HT-29 (cell line): Measurements from ENCODE around the gene EVA1C. TPM values are rescaled to one million over a fixed set of nuclear protein-coding genes. Genes with fewer than 3 reads are reported as not detected.
"Not testable (repeated sequence)": the region's sequence is repeated elsewhere in the genome, so short reads cannot be mapped to it uniquely, and the experiment has no call there.

Experiments
- DNase-seq: peaks from one replicate; pipeline ENCODE4 v3.0.0-alpha.2; 2015; ENCODE audit warnings: low spot score
- total RNA-seq: library from RNA; depleted of rRNA; stranded (reverse); fragments of >200 nt; shearing (Covaris generic); gene quantifications from 2 replicates; pipeline ENCODE4 v1.2.3, GENCODE V29; 2014

EVA1C gene
- total RNA-seq, 1 experiment from 2014 or later: 16.0 TPM

DNA sequence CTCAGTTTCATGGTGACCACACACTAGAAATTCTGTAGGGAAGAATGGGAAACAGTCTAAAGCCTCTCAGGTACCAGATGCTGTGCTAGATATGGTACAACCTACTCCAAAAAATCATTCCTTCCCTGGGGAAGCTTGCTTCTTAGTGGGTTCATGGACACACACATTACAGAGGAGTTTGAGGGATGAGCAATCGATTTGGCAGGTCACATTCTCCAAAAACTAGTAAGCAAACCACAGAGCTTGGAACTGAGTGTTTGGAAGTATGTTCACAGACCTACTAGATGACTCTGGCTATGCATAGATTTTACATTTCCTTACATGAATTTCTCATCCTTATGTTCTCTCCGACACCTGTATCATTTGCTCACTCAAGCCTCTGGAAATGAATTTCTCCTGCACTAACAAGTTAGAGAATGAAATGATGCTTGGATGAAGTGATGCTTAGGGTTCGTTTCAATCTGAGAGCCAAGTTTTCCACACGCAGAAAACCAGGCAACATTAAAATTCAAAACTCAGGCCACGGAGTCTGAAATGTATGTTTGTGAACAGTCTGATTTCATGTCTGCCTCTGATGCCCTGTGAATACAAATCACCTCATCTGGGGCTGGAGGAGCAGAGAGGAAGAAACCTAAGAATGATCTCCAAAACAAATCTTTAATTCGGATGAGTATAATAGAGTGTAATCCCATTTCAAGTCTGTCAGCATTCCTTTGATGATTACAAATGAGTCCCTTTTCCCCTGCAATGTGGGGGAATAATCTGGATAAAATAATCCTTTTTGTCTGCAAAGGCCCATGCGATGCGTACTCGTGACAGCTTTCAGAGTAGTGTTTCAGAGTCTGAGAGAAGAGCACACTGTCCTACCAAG is 11.0 kb downstream of the EVA1C start:
- no peak for DNase-seq

DNA sequence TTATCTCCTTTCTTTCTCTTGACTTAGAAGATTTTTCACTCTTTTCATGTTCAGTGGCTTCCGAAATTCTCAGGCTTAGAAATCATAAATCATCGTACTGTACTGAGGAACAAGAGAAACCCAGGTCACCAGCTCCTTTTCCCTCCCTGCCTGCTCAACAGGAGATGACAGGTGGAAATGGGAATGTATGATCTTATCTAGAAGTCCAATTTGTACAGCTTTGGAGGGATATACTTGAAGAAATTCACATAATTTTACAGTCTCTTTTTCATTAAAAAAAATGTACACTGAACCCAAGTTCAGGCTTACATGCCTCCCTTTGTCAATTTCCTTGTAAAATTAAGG is 11.7 kb downstream of the EVA1C start:
- no peak for DNase-seq

GRCh38 chr21:32424674-32425073 is 12.2 kb downstream of the EVA1C start:
- no peak for DNase-seq

- no peak for DNase-seq
Measured at GRCh38 chr21:32425628-32426027, 13.1 kb downstream of the EVA1C start.

GRCh38 chr21:32426066-32426465 is 13.6 kb downstream of the EVA1C start:
- no peak for DNase-seq

GRCh38 chr21:32426592-32427051 is 14.1 kb downstream of the EVA1C start:
- no peak for DNase-seq

DNA sequence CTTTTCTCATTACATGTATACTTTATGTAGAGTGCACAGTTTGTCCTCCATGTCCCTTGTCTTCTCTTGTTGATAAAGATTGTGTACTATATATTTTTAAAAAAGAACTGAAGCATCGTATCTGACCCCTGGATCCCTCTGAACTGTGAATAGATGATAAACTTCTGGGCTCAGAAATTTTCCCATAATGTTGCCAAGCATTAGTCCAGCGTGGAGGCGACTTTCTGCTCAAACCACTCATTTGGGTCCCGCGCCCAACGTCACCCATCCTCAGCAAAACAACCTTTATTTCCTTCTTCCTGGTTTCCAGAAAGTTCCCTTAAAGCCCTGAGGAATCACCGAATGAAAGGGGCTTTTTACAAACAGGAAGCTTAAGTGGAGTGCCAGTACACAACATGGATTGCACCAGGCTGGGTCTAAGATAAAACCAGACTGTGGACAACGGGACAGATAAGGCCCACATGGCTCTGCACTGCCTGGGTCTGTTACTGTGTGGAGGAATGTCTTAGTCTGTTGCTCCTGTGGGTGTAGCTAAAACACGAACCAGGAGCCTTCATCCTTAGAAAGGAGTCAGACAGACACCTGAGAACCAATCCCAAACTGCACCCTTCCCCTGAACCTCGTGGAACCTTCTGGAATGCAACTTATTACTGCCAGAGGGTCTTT is 15.6 kb downstream of the EVA1C start:
- no peak for DNase-seq

DNA sequence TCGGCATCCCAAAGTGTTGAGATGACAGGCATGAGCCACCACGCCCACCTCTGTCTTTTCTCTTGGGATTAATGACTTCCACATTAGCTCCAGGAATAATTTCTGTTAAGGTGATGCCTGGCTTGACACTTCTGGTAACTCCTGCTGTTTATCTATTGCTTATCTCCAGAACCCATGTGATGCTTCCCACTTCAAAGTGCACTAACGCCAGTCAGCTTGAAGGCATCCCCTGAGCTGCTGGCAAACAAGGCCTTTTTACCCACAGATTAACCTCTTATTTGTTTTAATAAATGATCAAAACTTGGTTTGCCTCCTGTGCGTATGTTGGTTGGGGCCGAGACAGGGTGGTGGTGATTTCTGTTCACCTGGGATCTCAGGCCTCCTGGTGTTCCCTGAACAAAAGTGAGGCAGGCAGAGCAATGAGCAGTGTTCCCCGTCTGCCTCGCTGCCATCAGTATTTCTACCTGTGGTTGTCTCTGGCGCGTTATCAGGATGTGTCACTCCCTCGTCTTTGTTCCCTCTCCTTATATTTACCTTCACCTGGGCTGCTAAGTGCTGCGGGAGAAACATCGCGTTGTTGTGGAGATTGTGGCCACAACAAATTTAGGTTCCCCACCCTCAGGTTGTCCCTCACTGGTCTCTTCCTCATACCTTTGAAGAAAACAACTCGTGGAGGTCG is 20.6 kb downstream of the EVA1C start:
- DNase-seq: peak; percentile 82

DNA sequence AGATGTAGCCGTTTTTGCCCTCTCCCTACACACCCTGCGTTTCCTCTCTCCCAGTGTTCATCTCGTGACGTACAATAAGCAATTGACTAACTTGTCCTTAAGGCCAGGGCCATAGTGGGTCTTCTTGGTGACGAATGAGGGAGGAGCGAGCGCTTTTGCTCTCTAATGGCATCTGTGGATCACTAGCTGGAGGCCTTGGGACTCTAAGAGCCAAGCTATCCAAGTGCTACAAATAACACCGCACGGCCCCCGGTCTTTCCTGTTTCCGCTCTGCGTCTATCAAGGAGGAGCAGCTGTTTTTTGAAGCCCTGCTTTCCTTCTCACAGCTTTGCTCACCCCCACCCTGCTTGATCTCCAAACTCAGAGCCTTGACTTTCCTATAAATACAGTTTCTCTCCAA is 25.2 kb downstream of the EVA1C start:
- no peak for DNase-seq

DNA sequence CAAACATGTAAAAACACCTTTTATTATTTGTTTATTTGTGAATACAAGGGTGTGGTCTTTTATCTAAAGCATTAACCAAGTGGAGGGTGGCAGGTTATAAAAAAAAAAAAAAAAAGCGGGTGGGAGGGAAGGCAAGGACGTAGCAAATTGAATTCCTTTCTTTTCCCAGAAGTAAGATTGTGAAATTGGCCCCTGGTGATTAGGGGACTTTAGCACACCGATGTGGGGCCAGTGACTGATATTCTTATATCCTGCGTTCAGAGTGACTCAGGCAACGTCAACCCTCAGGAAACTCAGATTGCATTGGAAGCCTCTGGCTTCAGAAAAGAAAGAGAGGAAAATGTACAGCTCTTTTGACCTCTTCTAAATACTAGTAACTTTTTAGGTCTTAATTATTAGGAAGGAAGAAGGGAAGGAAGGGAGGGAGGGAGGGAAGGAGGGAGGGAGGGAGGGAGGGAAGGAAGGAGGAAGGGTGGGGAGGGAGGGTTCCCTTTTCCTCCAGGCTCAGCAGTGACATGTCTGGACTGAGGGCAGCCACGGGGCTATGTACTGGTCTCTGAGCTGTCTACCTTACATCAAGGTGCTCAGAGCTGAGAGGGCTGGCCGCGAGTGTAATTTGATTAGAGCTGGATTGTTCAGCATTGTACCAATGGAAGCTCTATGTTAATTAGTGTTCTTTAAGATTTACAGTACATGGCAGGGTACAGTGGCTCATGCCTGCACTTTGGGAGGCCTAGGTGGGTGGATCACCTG is 30.2 kb downstream of the EVA1C start:
- no peak for DNase-seq

DNA sequence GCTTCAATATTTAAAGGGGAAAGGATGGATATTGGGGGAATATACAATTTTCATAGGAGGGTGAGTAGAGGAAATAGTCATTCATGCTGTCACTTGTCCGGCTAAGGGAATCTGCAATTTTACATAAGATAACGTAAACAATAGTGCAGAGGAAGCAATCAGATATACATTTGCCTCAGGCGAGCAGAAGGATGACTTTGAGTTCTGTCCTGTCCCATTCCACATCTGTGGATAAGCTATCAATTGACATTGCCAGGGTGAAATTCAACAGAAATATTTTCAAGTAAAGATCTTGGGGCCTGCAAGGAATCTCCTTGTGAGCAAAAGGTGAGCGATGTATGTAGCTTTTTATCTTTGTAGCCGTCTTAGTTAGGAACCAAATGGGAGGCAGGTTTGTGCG is 32.6 kb downstream of the EVA1C start:
- DNase-seq: no peak

GRCh38 chr21:32446440-32446839 is 33.9 kb downstream of the EVA1C start:
- peak; percentile 46 for DNase-seq

DNA sequence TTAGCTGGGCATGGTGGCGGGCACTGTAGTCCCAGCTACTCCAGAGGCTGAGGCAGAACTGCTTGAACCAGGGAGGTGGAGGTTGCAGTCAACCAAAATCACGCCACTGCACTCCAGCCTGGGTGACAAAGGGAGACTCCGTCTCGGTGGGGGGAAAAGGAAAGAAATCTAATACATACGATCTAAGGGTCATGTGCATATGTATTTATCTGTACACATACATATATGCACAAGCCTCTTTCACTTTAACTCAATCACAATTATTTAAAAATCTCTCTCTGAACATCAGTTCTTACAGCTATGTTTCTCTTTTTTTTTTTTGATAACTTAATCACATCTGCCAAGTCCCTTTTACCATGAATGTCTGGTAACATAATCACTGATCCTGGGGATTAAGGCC is 34.7 kb downstream of the EVA1C start:
- DNase-seq: no peak

- no peak for DNase-seq
Measured at GRCh38 chr21:32448803-32449594, 36.5 kb downstream of the EVA1C start.

GRCh38 chr21:32450881-32451701 is 38.6 kb downstream of the EVA1C start:
- not testable (repeated sequence) for DNase-seq

GRCh38 chr21:32452191-32452590 is 39.7 kb downstream of the EVA1C start:
- not testable (repeated sequence) for DNase-seq

GRCh38 chr21:32452641-32453040 is 40.1 kb downstream of the EVA1C start:
- DNase-seq: no peak

DNA sequence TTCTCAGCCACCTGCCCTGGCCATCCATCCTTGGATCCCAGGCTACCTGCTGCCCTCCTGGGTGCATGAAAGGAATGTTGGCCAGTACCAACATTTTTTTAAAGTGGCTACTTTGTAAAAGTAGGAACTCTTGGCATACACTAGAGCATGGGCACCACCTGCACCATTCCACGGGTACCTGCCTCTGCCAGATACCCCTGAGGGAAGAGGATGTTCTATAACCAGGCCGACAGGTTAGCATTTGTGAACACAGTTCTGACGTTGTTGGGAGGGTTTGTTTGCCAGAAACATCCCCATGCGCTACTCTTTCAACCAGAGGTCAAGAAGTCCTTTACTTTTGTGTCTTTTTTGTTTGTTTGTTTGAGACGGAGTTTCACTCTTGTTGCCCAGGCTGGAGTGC is 43.0 kb downstream of the EVA1C start:
- DNase-seq: no peak

DNA sequence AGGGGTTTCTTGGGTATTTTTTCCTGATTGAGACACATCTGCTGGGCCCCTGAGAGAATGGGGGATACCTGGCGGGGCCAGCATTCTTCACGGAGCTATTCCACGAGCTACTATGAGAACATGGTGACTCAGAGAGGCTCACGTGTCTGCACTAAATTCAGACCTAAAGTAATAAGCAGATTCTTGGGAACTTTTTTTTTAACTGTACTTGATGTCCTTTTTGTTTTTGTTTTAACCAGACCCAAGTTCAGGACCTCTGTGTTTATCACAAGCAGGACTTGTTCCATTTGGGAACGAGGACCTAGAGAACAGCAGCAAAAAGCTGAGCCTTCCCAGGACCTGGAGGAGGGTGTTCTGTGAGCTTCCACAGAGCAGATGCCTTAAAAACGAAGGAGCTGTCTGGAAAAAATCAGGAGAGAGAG is 44.0 kb downstream of the EVA1C start:
- DNase-seq: no peak

DNA sequence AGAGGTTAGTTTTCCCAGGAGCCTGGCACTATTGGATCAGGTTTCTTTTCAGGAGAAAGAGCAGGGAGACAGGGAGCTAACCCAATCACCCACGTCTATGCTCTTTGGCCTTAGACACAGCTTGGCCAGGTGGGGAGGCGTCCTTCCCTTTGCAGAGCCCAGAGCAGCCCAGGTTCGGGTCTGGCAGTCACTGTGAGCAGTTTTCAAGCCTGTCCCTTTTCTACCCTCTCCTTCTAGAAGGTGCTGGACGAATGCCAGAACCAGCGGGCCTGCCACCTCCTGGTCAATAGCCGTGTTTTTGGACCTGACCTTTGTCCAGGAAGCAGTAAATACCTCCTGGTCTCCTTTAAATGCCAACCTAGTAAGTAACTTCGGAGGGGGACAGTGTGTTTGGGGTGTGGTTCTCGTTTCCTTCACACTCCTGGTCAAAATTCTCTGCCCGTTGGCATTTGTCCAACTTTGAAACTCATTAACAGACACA is 44.9 kb downstream of the EVA1C start:
- DNase-seq: peak; percentile 85
